HG03108 (cell line): ENCODE measurements around the gene VAV2.
A peak's percentile ranks its signal among the peaks of the same experiment; 100 is the strongest.

Experiments used
- ATAC-seq: cut with Tn5 transposase; IDR thresholded peaks from one replicate; pipeline ENCODE4 v1.9.1; 2021; ENCODE audit warnings: moderate library complexity; ENCODE audit not compliant: unreplicated experiment

VAV2 gene

GRCh38 chr9:133805876-133806622 lies 186.1 kb downstream of the VAV2 start:
- ATAC-seq = no peak

DNA sequence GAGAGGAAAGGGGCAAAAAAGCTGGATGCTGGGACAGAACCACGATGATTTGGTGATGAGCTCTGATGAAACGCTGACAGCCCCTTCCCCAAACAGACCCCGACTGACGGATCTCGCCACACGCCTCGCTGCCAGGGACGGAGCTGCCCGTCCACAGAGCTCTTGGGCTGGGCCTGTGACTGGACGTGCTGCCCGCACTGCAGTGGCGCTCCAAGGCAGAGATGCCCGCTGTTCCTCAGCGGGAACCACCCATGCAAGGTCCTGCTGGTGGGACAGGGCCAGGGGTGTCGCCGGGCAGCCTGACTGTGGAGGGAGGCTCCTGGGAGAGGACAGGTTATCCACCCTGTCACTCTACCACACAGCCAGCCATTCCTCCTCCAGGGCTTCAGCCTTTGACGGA lies 187.9 kb downstream of the VAV2 start:
- no peak for ATAC-seq

DNA sequence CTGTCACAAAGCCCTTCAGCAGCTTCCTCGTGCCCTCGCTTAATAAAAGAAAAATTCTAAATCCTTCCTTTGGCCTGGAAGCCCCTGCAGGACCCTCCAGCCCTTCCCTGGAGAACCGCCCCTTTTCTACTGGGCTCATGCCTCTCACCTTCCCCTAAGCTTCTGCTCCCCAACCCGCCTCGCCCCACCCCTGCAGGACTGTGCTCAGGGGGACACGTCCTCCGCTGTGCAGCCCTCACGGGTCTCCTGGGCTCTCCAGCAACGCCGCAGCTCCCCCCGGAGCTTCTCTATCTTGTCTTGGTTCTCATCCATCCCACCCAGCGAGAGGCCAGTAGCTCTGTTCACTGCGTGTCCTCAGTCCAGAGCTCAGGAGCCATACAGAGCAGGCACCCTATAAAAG lies 188.4 kb downstream of the VAV2 start:
- ATAC-seq = no peak

- no peak for ATAC-seq
Measured at GRCh38 chr9:133803028-133803585, 189.0 kb downstream of the VAV2 start.

DNA sequence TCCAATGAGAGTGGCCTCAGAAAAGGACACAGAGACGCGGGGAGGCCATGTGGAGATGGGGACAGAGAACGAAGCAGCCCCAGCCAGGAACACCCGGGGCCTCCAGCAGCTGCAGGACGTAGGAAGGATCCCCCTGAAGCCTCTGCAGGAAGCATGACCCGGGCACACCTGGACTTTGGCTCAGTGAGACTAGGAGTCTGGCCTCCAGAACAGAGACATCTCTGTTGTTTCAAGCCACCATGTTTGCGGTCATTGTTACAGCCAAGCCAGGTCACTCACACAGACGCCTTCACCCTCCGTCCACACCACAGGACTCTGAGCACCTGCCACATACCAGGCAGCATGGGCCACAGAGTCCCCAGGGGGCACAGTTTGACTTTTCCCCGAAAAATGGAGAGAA lies 190.4 kb downstream of the VAV2 start:
- no peak for ATAC-seq

DNA sequence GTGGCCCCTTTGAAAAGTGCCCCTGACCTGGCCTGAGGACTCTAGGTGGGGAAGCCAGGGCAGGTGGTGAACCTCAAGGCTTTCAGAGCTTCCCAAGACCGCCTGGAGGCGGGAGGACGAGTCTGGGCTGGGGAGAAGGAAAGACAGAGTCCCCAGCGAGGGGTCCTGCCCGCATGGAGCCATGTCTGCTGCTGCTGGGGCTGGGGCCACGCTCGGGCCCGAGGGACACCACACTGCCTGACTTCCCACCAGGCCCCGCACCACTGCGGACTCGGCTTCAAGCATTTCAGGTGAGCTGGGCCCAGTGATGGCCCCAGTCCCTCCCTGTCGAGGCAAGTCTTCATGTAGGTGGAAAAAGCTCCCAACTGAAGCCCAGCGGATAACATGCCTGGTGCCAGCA lies 191.9 kb downstream of the VAV2 start:
- ATAC-seq = no peak

GRCh38 chr9:133799716-133800115 lies 192.4 kb downstream of the VAV2 start:
- no peak for ATAC-seq

DNA sequence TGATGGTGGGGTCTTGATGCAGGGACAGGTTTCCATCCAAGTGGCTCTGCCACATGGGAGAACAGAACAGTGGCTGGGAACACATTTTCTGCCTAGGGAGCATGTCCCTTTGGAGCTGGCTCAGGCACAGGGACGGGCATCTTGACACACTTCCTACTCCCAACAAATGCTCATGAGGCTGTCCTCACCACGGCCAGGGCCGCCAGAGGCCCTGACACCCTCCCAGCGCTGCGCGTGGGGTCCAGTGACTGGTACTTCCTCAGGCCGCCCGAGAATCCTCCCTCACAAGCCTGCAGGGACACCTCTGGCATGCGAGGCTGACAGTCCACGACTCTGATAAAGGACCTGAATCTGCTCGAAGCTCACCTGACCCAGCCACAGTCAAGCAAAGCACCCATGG lies 193.0 kb downstream of the VAV2 start:
- no peak for ATAC-seq

GRCh38 chr9:133798160-133798559 lies 194.0 kb downstream of the VAV2 start:
- no peak for ATAC-seq

- ATAC-seq = no peak
Measured at GRCh38 chr9:133797406-133798105, 194.6 kb downstream of the VAV2 start.

GRCh38 chr9:133796562-133796961 lies 195.6 kb downstream of the VAV2 start:
- no peak for ATAC-seq

GRCh38 chr9:133795049-133795448 lies 197.1 kb downstream of the VAV2 start:
- ATAC-seq = no peak

DNA sequence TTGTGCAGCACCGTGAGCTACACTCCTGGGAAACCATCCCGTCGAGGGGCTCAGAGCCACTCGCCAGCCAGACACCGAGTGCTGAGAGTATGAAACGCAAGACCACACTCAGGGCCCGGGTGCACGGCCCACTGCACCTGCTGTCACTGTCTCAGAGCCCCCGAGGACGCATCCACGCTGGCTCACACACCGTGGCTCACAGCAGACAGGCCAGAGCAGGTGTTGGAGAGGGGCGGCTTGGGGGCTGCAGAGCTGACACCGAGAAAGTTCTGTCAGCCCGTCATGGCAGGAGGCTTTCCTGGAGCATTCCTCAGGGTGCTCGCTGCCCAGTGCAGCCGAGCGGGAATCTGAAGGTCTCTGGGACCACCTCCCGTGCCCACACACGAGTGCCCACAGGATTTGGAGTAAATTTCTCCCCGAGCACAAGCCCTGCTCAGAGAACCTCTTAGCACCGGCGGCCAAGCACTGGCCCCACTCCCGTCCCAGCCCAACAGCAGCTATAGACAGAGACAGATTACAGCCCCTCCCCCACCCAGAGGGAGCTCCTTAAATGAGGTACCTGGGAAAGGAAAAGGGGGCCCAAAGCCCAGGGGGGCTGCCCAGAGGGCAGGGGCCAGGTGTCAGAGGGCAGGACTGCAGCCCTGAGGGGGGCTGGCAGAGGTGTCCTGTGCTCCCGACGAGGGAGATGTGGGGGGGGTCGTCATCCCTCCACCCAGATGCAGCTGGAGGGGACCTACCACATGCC lies 197.9 kb downstream of the VAV2 start:
- no peak for ATAC-seq

DNA sequence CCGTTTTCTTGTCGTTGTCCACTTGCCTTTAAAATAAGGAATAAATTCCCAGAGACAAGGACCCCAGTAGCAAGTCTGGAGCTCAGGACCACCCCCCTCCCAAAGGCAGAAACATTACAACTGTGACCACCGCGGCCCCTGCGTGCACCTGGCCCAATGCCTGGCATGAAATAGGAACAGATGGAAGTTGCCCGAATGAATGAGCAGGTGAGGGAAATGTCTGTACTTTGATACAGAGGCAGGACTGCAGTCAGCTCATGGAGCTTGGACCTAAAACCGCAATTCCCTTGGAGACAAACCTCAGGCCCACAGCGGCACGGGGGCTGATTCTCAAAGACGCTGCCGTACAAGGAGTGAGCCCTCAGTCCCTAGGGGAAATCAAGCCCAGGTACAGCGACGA lies 198.7 kb downstream of the VAV2 start:
- ATAC-seq = no peak

- ATAC-seq = peak; percentile 42
Measured at GRCh38 chr9:133792721-133793470, 199.2 kb downstream of the VAV2 start.

GRCh38 chr9:133791735-133792649 lies 200.1 kb downstream of the VAV2 start:
- ATAC-seq = no peak

- ATAC-seq = no peak
Measured at GRCh38 chr9:133791069-133791468, 201.1 kb downstream of the VAV2 start.

GRCh38 chr9:133789778-133790177 lies 202.3 kb downstream of the VAV2 start:
- no peak for ATAC-seq

DNA sequence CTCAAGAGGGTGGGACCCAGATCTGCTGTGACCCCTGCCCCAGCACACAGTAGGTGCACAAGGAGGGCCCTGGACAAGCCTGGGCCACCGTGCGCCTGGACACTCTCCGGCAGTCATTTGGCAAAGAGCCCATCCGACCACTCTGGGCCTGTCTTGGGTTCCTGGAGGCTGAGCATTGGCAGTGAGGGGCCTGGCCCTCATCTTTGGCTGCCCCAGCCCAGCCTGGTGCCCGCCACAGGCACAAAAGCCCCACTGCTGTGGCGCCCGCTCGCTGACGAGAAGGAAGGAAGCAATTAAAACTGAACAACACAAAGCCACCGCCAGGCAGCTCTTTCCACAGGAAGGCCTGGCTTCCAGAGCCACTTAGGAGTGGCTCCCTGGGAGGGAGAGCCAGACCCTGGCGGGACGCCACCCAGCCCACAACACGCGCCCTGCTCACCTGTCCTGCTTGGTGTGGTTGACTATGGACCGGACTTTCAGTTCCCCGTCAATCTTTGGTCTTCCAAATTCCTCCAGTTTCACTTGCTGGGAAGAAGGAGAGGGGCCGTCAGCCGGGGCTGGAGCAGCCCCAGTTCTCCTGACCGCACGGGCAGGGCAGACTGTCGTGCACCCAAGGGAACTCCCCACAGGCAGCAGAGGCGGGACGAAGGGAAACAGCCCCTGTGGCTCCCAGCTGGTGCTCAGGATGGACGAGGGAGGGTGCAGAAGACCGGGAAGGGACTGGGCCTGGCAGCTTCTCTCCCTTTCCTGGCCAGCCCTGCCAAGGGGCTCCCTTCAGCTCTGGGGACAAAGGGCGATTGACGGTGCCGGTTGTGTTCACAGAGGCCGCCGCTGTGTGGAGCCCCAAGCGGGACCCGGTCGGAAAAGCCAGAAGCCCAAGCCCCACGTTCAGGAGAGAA lies 203.1 kb downstream of the VAV2 start:
- ATAC-seq = no peak
